Measurements from ENCODE around the gene SHB. TPM values are rescaled to one million over a fixed set of nuclear protein-coding genes. Genes with fewer than 3 reads are reported as not detected.
A peak's percentile ranks its signal among the peaks of the same experiment; 100 is the strongest.

Gene SHB
- total and polyA plus RNA-seq, 2 of the 8 experiments (the other 6 are each of a cell fraction or from before 2014, with no cell fraction given), result 4.1 to 12.6 TPM

DNA sequence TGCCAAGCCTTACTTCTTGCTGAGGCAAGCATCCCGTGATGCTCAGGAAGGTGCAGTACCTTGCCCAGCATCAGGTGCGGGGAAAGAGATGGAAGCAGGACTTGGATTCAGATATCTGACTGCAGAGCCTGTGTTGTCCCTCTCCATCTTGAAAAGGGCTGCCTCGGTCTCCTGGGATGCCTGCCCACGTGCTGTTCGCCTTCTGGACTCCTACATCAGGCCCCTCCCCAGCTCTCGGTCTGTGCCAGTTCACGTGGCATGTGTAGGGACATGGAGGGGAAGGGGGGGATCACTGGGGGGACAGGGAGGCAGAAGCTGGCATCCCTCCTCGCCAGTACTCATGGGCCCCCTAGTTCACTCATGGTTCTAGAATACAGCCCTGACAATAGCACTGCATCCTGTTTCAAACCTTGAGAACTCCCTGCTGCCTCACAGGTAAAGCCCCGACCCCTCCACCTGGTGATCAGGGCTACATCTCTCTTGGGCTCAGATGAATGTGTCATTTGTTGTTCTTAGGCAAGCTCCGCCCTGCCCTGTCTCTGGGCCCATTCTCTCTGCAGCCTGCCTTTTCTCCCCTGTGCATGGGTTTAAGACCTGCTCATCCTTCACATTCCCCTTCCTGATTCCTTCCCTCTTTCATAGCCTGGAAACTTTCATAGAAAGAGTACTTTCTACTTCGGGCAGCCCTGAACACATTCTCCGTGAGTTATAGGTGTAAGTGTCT is 126.2 kb downstream of the SHB start:
- no peak overlapping the region for H3K14ac ChIP-seq (ENCODE audit: insufficient read length)
- CTCF ChIA-PET (ENCODE audit: partially characterized antibody), result interaction anchor here (0.6 to 5.7 kb wide), 16 partner anchors 9 to 182 kb away, joined by 3 to 31 read pairs (median 4); no protein-coding TSS in a partner anchor
- H3K79me2 ChIP-seq (ENCODE audit: control insufficient read depth in 1 of 2, insufficient read depth in 2 of 2, low read length in 2 of 2), result no peaks in the 10 kb centered on the region
- no peak overlapping the region for H2AFZ ChIP-seq (ENCODE audit: low read length)
- H4K91ac ChIP-seq (replicated peaks; ENCODE audit: insufficient read length, low read length), result no peak overlapping the region
- H2BK5ac ChIP-seq (ENCODE audit: low read depth, low read length), result peak overlapping the region; percentile 19; the same call in 1 of the 2 replicates
- H3K23me2 ChIP-seq (ENCODE audit: low read depth, low read length), result 0 out of 2 replicates have a peak, but pooled peaks cover 2% of the 10 kb centered on the region
- no peak overlapping the region for H4K5ac ChIP-seq (ENCODE audit: insufficient read length, low read depth, low read length)
- no peak overlapping the region; the same call in 1 of the 2 replicates for H4K8ac ChIP-seq (ENCODE audit: extremely low read depth, insufficient read depth, low read length)
- H2BK15ac ChIP-seq (ENCODE audit: low read length), result peak overlapping the region; percentile 81; the same call in 1 of the 2 replicates
- H2BK120ac ChIP-seq (replicated peaks; ENCODE audit: low read depth, low read length), result no peak overlapping the region
- peaks cover 6 to 28% (median 15%) of the 10 kb centered on the region in 4 experiments for H3K4me1 ChIP-seq (replicated peaks in 1 of 4; ENCODE audit: control insufficient read depth in 3 of 4, insufficient read depth in 4 of 4, low read length in 3 of 4)
- H4K20me1 ChIP-seq (replicated peaks in 1 of 2; ENCODE audit: control insufficient read depth in 1 of 2, insufficient read depth in 2 of 2, low read length in 2 of 2), result peaks cover 2 to 3% of the 10 kb centered on the region in 2 experiments
- no peak overlapping the region for H3K56ac ChIP-seq (replicated peaks; ENCODE audit: insufficient read length, low read depth, low read length)
- no peak overlapping the region for H3K4ac ChIP-seq (replicated peaks; ENCODE audit: insufficient read length, low read depth, low read length)
- H3K9ac ChIP-seq (replicated peaks in 1 of 4; ENCODE audit: extremely low read depth in 1 of 4, low read depth in 3 of 4, low read length in 3 of 4), result no peak overlapping the region
- DNase-seq (ENCODE audit: low read depth in 1 of 2, low spot score in 2 of 2) (no peak), FAIRE-seq (no peak)
- POLR2A ChIA-PET (ENCODE audit: partially characterized antibody), result interaction anchor here (0.9 kb wide), 1 partner anchor 9 kb away, joined by 4 read pairs; no protein-coding TSS in a partner anchor
- no peak overlapping the region for H3K4me3 ChIP-seq (ENCODE audit: extremely low read depth in 1 of 4, insufficient read depth in 2 of 4, low read depth in 3 of 4, low read length in 4 of 4)
- peak overlapping the region; percentile 80; the same call in 1 of the 2 replicates for H2BK12ac ChIP-seq (ENCODE audit: low read depth, low read length)
- no peaks in the 10 kb centered on the region for H3K79me1 ChIP-seq (ENCODE audit: low read depth, low read length)
- H3K27me3 ChIP-seq (replicated peaks in 1 of 4; ENCODE audit: control insufficient read depth in 3 of 4, extremely low read depth in 1 of 4, insufficient read depth in 3 of 4, low read length in 3 of 4), result no peaks in the 10 kb centered on the region
- H3K27ac ChIP-seq (ENCODE audit: low read depth, low read length), result no peak overlapping the region
- H3K23ac ChIP-seq (ENCODE audit: insufficient read length), result no peak overlapping the region
- H3K18ac ChIP-seq (ENCODE audit: extremely low read depth, low read length), result no peak overlapping the region
- H3K36me3 ChIP-seq (ENCODE audit: control insufficient read depth in 2 of 4, insufficient read depth in 4 of 4, low read length in 3 of 4), result peaks cover 0 to 2% (median 0%) of the 10 kb centered on the region in 4 experiments; a peak in 4 of 8 replicates
- H2AK5ac ChIP-seq (ENCODE audit: low read depth, low read length), result 0 out of 2 replicates have a peak overlapping the region, but pooled peaks have one; percentile 32
- H2BK20ac ChIP-seq (ENCODE audit: low read length), result no peak overlapping the region
- no peaks in the 10 kb centered on the region for H3K9me3 ChIP-seq (ENCODE audit: insufficient read depth in 2 of 2, low read depth in 1 of 2, low read length in 1 of 2)
- H3K4me2 ChIP-seq (ENCODE audit: insufficient read depth in 1 of 2, low read depth in 2 of 2, low read length in 2 of 2), result no peak overlapping the region
- WGBS, 2 experiments (ENCODE audit: extremely low coverage in 1 of 2, insufficient coverage in 1 of 2, insufficient read length in 1 of 2, insufficient replicate concordance in 2 of 2, low coverage in 1 of 2, low lambda C conversion rate in 2 of 2, missing lambda C conversion rate in 1 of 2), result 88% methylated on average over 11 of the region's 12 CpGs; no CpG with 5 or more reads in 1 of the 2 experiments
- TF ChIP-seq KDM5A (IDR thresholded peaks at IDR 0.05; ENCODE audit: low read length) (no peak), PHF8 (conservative IDR thresholded peaks at IDR 0.05; ENCODE audit: low read depth, low read length) (no peak), CTBP2 (IDR thresholded peaks at IDR 0.05; ENCODE audit: borderline replicate concordance, insufficient read depth, insufficient read length, low read length) (no peak), ZNF274 (IDR thresholded peaks at IDR 0.05; ENCODE audit: borderline replicate concordance, extremely low read depth, low read length) (no peak), CHD2 (IDR thresholded peaks at IDR 0.05; ENCODE audit: low read length) (no peak), CHD1 (IDR thresholded peaks at IDR 0.05; ENCODE audit: low read depth, low read length) (no peak), CREB1 (IDR thresholded peaks at IDR 0.05) (no peak), TEAD4 (IDR thresholded peaks at IDR 0.05; ENCODE audit: low read depth, low read length) (no peak), RNF2 (IDR thresholded peaks at IDR 0.05; ENCODE audit: borderline replicate concordance, low read depth, low read length, missing control alignments, poor library complexity, severe bottlenecking) (no peak), SRF (IDR thresholded peaks at IDR 0.05; ENCODE audit: low read depth, low read length) (no peak), SP1 (IDR thresholded peaks at IDR 0.05; ENCODE audit: low read depth, low read length) (no peak)
- TF ChIP-seq, protein P1, sequence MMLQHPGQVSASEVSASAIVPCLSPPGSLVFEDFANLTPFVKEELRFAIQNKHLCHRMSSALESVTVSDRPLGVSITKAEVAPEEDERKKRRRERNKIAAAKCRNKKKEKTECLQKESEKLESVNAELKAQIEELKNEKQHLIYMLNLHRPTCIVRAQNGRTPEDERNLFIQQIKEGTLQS (IDR thresholded peaks at IDR 0.05; ENCODE audit: insufficient read depth, low read depth, low read length), result no peak
